ENCODE results near the gene ATP2B3.

The ATP2B3 gene

DNA sequence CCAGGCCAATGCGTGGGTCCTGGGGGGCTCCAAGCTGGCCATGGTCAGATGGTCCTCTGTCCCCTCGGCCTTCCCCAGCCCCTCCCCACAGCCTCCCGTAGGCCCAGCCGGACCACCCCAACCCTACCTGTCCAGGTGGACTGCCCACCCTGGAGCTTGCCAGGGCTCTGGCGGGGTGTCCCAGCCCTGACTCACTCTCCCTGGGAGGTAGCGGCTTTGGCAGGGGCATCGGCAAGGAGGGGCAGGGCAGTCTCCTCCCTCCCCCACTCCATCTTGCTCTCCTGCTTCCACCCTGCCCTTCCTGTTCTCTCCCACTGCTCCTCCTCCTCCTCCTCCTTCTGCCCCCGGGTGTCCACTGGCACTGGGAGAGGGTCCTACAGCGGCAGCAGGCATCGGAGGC is 15.3 kb upstream of the ATP2B3 start:
- TF ChIP-seq EP300 (IDR thresholded peaks at IDR 0.05; ENCODE audit: borderline replicate concordance) (no peak), TCF12 (IDR thresholded peaks at IDR 0.05; ENCODE audit: low read depth) (no peak), CEBPB (IDR thresholded peaks at IDR 0.05) (no peak), EGR1 (IDR thresholded peaks at IDR 0.05) (no peak), NFIC (IDR thresholded peaks at IDR 0.05) (no peak), FOXM1 (IDR thresholded peaks at IDR 0.05; ENCODE audit: borderline replicate concordance, low read depth) (no peak), TAF1 (IDR thresholded peaks at IDR 0.05; ENCODE audit: low read depth) (no peak), TEAD4 (IDR thresholded peaks at IDR 0.05) (no peak)
- TF ChIP-seq, protein P1, sequence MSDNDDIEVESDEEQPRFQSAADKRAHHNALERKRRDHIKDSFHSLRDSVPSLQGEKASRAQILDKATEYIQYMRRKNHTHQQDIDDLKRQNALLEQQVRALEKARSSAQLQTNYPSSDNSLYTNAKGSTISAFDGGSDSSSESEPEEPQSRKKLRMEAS (IDR thresholded peaks at IDR 0.05) = no peak

DNA sequence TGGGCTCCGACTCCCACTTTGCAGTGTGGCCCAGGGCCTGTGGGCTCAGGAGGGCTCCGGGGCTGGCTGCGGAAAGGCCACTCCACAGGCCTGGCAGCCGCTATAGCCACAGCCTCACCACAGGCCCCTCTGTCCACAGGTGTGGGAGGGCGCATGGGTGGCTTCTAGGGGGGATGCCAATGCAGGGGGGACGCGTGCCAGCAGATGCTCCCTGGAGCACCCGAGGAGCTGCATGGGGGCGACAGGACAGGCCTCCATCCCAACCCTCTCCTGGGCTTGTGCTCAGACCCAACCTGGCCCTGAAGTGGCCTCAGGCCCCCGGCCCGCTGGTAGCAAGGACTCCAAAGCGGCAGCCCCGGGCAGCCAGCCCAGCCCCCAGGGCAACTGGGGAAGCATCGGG is 14.6 kb upstream of the ATP2B3 start:
- no peak for TF ChIP-seq FOXM1 (IDR thresholded peaks at IDR 0.05; ENCODE audit: borderline replicate concordance, low read depth)
- no peak for TF ChIP-seq CREB1 (IDR thresholded peaks at IDR 0.05; ENCODE audit: low read depth)
- no peak for TF ChIP-seq TAF1 (IDR thresholded peaks at IDR 0.05; ENCODE audit: low read depth)
- TF ChIP-seq TCF12 (IDR thresholded peaks at IDR 0.05; ENCODE audit: low read depth) = no peak
- TF ChIP-seq, protein P1 (IDR thresholded peaks at IDR 0.05) = no peak
- TF ChIP-seq, protein P2, sequence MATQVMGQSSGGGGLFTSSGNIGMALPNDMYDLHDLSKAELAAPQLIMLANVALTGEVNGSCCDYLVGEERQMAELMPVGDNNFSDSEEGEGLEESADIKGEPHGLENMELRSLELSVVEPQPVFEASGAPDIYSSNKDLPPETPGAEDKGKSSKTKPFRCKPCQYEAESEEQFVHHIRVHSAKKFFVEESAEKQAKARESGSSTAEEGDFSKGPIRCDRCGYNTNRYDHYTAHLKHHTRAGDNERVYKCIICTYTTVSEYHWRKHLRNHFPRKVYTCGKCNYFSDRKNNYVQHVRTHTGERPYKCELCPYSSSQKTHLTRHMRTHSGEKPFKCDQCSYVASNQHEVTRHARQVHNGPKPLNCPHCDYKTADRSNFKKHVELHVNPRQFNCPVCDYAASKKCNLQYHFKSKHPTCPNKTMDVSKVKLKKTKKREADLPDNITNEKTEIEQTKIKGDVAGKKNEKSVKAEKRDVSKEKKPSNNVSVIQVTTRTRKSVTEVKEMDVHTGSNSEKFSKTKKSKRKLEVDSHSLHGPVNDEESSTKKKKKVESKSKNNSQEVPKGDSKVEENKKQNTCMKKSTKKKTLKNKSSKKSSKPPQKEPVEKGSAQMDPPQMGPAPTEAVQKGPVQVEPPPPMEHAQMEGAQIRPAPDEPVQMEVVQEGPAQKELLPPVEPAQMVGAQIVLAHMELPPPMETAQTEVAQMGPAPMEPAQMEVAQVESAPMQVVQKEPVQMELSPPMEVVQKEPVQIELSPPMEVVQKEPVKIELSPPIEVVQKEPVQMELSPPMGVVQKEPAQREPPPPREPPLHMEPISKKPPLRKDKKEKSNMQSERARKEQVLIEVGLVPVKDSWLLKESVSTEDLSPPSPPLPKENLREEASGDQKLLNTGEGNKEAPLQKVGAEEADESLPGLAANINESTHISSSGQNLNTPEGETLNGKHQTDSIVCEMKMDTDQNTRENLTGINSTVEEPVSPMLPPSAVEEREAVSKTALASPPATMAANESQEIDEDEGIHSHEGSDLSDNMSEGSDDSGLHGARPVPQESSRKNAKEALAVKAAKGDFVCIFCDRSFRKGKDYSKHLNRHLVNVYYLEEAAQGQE (IDR thresholded peaks at IDR 0.05; ENCODE audit: low read depth) = no peak
- TF ChIP-seq, protein P3, sequence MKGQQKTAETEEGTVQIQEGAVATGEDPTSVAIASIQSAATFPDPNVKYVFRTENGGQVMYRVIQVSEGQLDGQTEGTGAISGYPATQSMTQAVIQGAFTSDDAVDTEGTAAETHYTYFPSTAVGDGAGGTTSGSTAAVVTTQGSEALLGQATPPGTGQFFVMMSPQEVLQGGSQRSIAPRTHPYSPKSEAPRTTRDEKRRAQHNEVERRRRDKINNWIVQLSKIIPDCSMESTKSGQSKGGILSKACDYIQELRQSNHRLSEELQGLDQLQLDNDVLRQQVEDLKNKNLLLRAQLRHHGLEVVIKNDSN (IDR thresholded peaks at IDR 0.05) = no peak
- TF ChIP-seq NFIC (IDR thresholded peaks at IDR 0.05) = no peak

DNA sequence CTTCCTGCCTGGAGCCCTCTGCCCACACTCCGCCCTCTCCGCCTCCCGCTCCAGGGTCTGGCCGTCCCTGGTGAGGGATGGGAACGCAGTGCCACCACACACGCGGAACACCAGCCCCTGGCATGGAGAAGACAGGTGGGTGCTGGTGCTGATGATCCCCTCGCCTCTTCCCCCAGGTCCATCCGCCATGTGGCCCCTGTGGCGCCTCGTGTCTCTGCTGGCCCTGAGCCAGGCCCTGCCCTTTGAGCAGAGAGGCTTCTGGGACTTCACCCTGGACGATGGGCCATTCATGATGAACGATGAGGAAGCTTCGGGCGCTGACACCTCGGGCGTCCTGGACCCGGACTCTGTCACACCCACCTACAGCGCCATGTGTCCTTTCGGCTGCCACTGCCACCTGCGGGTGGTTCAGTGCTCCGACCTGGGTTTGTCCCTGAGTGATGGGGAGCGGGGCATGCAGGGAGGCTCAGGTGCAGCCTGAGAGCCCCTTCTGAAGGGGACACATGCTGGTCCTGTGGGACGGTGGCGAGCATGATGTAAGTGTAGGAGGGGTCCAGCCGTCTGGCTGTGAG is 12.9 kb upstream of the ATP2B3 start:
- TF ChIP-seq FOXM1 (IDR thresholded peaks at IDR 0.05; ENCODE audit: borderline replicate concordance, low read depth) (no peak), NFIC (IDR thresholded peaks at IDR 0.05) (no peak), ZBTB7A (IDR thresholded peaks at IDR 0.05; ENCODE audit: low read depth) (no peak), CEBPB (IDR thresholded peaks at IDR 0.05) (no peak), YY1 (IDR thresholded peaks at IDR 0.05; ENCODE audit: low read depth) (no peak)
- TF ChIP-seq, protein P3 (IDR thresholded peaks at IDR 0.05) = no peak

DNA sequence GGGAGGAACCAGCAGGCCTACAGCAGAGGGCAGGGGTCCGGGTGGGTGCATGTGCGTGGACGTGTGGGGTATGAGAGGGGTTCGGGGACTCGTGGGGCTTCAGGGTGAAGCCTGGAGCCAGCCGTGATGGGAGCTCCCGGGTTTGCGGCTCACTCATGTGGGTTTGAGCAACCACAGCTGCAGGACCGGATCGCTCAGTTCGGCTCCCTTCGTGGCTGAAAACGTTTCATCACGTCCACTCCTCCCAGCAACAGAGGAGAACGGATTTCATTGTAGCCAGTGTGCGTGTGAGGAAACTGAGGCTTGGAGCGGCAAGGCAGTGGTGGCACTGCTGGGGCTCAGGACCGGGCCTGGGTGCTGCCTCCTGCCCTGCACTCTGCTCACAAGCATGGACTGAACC is 12.1 kb upstream of the ATP2B3 start:
- TF ChIP-seq RAD21 (IDR thresholded peaks at IDR 0.05; ENCODE audit: low read depth) (no peak), TEAD4 (IDR thresholded peaks at IDR 0.05) (no peak), EP300 (IDR thresholded peaks at IDR 0.05; ENCODE audit: borderline replicate concordance) (no peak), CEBPB (IDR thresholded peaks at IDR 0.05) (no peak), YY1 (IDR thresholded peaks at IDR 0.05; ENCODE audit: low read depth) (no peak), ZBTB7A (IDR thresholded peaks at IDR 0.05; ENCODE audit: low read depth) (no peak), CREB1 (IDR thresholded peaks at IDR 0.05; ENCODE audit: low read depth) (no peak), TAF1 (IDR thresholded peaks at IDR 0.05; ENCODE audit: low read depth) (no peak), NFIC (IDR thresholded peaks at IDR 0.05) (no peak), EGR1 (IDR thresholded peaks at IDR 0.05) (no peak), TCF12 (IDR thresholded peaks at IDR 0.05; ENCODE audit: low read depth) (no peak), FOXM1 (IDR thresholded peaks at IDR 0.05; ENCODE audit: borderline replicate concordance, low read depth) (no peak)
- TF ChIP-seq, protein P1 (IDR thresholded peaks at IDR 0.05) = no peak
- TF ChIP-seq, protein P3 (IDR thresholded peaks at IDR 0.05) = no peak
- TF ChIP-seq, protein P2 (IDR thresholded peaks at IDR 0.05; ENCODE audit: low read depth) = no peak

DNA sequence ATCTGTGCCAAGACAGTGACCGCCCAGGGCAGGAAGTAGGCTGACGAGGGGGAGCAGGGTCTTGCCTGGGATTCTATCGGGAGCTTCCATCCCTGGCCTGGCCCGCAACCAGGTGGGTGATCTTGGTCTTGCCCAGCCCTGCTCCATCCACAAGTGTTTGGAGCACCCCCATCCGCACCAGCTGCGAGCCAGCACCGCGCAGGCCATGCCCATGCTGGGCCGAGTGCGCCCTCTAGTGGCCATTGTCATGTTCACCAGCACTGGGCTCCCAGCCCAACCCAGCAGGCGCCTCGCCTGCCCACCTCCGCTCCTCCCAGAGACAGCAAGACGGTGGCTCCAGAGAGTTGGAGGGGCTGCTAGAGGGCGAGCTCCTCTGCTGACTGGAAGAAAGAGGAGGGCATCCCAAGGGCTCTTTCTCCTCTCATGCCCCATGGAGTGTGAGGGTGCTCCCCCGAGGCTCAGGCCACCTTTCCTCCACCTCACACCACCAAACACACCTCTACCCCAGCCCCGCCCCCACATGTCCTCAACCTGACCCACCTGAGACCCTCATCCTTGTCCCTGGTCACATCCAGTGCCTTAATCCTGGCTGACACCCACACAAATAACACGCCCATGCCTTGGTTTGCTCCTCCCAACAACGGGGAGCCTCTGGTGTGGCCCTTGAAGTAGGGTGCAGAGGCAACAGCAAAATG is 9.8 kb upstream of the ATP2B3 start:
- TF ChIP-seq RAD21 (IDR thresholded peaks at IDR 0.05; ENCODE audit: low read depth) (peak; percentile 85), EP300 (IDR thresholded peaks at IDR 0.05; ENCODE audit: borderline replicate concordance) (no peak), ZBTB7A (IDR thresholded peaks at IDR 0.05; ENCODE audit: low read depth) (no peak; the same call in 1 of the 2 replicates), TCF12 (IDR thresholded peaks at IDR 0.05; ENCODE audit: low read depth) (no peak), YY1 (IDR thresholded peaks at IDR 0.05; ENCODE audit: low read depth) (no peak), NFIC (IDR thresholded peaks at IDR 0.05) (peak; percentile 60)
- TF ChIP-seq, protein P3 (IDR thresholded peaks at IDR 0.05) = no peak
- TF ChIP-seq, protein P1 (IDR thresholded peaks at IDR 0.05) = no peak

Measured in Ishikawa (cell line).